H4 (cell line): ENCODE results near the gene LAIR1. TPM values are rescaled to one million over a fixed set of nuclear protein-coding genes. Genes with fewer than 3 reads are reported as not detected.
"Not testable (repeated sequence)": the region's sequence is repeated elsewhere in the genome, so short reads cannot be mapped to it uniquely, and the experiment has no call there.

Experiments
- DNase-seq: peaks from one replicate; pipeline ENCODE4 v3.0.0-alpha.2; 2015; ENCODE audit warnings: low spot score
- total RNA-seq: library from RNA; depleted of rRNA; stranded (reverse); fragments of >200 nt; shearing (Covaris generic); gene quantifications from 2 replicates; pipeline ENCODE4 v1.2.3, GENCODE V29; 2014

The LAIR1 gene
- total RNA-seq, 1 experiment from 2014 or later = 0.46 TPM

DNA sequence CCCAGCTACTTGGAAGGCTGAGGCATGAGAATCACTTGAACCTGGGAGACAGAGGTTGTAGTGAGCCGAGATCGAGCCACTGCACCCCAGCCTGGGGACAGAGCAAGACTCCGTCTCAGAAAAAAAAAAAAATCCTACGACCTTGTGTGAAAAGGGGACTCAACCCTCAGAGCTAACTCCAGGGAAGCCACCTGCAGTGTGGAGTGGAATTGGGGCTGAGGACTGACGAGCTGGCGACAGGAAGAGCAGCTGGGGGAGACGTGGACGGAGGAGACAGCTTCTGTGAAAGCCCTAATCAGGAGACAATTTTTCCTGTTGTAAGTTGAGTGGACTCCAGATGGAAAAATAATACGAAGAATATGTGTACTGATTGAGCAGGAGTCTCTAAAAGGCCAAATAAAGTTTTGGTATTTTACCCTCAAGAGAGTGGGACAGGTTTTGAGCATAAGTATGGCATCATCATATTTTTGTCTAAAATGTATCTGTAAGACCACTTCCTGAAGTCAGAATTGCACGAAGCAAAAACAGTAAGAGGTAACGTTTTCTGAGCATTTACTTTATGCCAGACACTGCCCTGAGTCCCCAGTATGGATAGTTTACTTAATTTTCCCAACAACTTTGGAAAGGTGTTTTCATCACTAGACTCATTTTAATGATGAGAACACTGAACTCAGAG is 12.0 kb upstream of the LAIR1 start:
- no peak for DNase-seq

DNA sequence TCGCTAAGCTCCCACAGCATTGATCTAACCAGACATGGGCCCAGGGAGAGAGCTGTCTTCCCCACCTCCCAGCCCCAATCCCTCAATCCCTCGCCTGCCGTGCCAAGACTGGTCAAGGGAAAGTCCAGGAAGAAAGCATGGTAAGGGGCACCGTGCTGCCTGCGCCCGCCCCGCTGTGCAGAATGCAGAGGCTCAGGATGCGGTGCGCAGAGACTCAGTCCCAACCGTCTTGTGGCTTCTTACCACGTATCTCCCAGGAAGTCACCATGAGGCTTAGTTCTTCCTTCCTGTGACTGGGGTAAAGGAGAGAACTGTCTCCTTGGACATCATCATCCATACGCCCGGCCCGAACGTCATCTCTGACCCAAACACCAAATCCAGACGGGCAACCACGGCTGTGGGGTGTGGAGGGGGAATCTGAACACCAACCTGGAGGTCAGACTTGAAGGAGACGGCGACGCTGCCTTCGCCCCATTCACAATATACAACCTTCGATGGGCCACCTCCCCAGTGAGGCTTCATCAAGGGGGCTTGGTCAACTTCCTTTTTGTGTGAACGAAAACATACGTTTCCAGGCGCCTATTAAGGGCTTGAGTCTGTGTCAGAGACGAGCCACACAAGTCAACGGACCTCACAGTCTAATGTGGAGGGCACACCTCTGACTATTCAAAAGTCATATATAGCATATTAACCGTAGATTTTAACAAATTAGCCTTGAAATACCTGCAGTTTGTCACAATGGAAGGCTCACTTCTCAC is 10.6 kb upstream of the LAIR1 start:
- not testable (repeated sequence) for DNase-seq

DNA sequence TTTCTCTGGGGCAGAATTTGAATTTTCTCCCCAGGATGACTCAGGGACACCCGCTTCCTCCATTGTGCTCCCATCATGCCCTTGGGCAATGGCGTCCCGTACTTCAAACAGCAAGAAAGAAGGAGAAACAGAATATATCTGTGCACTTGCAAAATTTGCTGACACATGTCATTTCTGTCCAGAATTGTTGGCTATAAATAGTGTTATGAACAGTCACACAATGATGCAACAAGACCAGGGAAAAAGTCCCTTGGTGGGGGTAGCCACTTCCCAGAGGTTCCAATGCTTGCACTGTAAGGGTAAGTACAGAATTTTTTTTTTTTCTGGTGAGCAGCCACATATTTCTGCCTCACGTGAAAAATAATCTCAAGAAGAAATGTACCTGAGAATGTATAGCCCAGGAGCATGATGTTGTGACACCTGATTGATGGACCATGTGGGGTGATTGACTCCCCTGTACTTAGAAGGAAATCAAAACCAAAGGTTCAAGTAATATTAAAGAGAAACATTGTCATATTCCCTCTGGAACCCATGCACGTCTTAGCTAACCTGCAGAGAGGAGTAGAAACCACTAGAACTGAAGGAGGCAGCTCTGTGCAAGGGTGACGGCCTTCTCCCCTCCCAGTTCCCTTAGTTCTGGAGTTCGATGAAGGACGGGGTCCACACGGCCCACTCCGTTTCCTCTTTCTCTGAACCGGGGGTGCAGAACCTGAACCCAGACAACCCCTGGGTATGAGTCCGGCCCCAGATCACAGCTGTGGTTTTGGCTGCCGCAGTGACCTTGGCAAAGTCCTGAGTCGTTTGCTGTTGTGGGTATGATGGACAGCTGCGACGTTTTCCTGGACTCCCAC is 9.3 kb upstream of the LAIR1 start:
- DNase-seq = no peak

DNA sequence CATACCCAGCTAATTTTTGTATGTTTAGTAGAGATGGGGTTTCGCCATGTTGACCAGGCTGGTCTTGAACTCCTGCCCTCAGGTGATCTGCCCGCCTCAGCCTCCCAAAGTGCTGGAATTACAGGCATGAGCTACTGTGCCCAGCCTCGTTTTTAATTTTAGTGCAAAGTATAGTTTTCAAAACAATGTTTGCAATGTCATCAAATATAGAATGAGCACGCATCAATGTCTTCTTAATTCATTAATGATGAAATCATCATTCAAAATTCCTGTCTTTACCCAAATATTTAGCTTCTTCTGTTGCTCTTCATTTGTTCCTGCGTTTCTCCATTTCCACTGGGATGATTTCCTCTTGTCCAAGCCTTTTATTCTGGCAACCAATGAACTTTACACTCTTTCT is 6.7 kb upstream of the LAIR1 start:
- not testable (repeated sequence) for DNase-seq

DNA sequence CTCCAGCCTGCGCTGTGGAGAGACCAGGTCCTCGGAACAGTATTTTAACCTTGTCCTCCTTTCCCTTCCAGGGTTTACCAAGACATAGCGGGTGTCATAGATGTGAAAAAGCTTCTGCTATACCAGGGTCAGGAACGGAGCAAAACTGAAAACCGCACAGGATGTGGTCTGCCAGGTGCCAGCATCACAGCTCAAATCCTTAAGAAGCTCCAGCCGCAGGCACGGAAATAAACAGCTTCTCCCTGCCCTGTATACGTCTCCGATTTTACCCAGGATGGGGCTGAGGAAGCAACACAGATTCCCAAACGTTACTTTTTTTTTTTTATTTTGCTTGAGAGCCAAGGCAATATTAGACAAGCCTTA is 5.7 kb upstream of the LAIR1 start:
- peak; percentile 70 for DNase-seq

DNA sequence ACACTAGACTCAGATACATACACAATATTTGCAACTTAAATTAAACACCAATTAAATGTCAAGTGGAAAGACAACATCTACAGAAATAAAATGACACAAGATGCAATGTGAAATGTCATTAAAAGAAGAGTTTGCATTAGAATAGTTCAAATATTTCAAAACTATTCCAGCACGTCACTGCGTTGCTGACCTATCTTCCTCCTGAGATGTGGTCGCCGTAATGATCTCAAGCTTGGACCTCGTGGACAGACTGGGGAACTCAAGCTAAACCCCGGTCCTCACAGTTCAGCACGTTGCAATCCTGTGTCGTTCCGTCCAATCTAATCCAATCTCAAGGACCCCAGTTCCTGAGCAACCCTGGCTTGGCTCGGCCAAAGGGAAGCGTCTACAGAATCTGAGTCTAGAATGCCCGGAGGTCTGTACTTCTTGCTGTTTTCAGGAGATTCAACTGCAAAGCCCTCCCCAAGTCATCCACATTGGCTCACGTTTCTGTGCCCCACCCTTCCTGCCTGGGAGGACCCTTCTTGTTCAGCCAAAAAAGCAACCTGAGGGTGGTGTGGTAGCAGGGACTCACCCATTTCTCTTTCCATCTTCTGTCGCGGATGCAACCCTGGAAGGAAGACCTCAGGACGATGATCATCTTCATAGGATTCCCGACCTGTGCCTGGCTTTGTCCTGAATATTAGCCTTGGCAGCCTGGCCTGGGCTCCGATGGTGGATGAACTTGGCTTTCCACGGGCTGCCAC is 5.1 kb upstream of the LAIR1 start:
- not testable (repeated sequence) for DNase-seq

DNA sequence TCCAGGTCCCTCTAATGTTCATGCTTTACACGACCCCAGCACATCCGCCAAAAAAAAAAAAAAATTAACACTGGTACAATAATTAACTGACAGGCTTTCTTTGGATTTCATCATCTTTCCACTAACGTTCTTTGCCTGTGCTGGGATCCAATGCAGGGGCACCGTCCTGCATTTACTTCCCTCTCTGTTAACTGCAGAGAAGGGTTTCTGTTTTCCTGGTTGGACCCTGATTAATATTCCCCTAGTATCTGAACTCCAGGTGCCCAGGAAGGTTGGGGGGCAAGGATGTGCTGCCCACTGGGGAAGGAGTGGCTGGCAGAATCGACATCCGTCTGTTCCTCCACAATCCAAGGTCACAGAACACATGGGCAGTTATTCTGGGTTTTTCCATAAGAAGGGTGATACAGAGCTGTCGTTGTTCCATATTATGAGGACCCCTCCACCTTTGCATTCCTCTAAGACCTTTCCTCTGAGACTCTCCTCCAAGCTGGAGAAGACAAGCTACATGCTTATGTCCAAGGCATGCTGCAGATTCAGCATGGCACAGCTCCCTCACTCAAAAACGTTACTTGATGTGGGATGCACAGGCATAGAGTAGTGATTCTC is 4.5 kb upstream of the LAIR1 start:
- DNase-seq = no peak

DNA sequence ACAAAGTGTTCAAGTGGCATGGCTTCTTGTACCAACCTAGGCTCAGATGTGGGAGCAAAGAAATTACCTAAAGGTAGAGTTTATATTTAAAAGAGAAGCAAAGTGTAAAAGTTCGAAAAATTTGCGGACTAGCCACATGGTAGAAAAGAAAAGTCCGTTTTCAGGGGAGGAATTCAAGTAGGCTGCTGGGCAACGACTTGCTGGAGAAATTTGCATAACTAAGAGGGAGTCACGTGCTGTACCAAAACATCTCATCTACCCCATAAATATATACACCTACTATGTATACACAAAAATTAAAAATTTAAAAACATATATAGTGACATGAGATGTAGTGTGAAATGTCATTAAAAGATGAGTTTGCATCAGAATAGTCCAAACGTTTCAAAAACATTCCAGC is 2.1 kb upstream of the LAIR1 start:
- no peak for DNase-seq

DNA sequence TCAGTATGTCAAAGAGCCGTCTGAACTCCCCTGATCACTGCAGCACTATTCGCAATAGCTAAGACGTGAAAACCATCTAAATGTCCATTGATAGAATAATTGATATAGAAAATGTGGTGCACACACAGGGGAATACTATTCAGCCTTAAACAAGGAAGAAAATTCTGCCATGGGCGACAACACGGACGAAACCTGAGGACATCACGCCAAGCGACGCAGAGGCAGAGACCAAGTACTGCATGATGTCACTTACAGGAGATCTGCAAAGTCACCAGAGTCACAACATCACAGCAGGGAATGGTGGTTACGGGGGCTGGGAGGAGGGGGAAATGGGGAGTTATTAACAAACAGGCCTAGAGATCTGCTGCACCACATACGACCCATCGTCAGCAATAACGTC is 1.1 kb upstream of the LAIR1 start:
- DNase-seq = not testable (repeated sequence)

DNA sequence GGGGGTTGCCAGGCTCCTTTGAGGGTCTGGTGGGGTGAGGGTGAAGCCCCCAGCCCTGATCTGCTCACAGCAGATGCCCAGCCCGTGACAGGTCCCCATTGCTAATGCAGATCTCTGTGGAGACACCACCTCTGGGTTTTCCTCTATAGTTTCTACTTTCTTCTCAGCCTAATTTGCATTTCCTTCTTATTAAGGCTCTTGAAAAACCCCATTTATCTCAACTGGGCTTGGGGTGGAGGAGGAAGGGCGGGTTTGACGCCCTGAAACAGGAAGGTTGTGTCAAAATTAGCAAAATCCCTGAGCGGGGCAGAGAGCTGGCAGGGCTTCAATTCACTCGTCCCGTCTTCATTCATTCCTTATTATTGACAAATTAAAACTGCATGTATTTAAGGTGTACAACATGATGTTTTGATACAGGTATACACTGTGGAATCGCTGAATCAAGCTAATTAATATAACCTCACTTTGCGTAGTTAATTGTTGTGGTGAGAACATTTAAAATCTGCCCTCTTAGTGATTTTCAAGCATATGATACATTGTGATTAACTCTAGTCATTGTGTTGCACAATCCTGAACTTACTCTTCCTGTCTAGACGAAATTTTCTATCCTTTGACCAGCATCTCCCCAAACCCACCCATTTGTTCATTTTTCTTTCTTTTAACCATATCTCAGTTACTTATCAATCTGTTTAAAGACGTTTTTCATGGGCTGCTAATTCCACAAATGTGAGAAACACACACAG is 2.9 kb downstream of the LAIR1 start:
- DNase-seq = not testable (repeated sequence)

DNA sequence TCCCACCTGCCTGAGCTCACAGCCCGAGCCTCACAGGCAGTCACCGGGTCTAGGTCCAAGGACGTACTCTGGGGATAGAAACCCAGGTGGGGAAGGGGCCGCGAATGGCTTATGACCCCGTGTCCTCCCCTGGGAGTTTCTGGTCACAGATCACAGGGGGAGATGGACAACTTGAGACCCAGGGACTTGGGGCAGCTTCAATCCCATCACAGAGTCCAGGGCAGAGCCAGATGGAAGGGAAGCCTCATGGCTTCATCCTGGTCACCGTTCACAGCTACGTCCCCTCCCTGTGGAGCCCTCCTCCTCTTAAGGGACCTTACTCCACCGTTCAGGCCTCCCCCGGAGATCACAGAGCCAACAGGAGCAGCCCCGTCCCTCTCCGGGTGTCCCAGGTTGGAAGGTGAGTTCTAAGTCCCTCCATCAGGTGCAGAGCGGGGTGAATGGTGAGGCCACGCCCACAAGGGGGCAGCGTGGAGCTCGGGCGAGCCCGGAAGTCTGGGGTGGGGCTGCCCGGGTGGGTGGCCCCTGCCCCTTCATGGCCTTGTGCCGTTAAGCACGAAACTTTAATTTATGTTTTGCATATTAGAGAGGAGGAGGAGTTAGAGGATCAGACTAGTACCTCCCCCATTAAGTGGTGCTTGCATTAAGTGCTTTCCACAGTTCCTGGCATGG is 5.4 kb downstream of the LAIR1 start:
- DNase-seq = not testable (repeated sequence)

DNA sequence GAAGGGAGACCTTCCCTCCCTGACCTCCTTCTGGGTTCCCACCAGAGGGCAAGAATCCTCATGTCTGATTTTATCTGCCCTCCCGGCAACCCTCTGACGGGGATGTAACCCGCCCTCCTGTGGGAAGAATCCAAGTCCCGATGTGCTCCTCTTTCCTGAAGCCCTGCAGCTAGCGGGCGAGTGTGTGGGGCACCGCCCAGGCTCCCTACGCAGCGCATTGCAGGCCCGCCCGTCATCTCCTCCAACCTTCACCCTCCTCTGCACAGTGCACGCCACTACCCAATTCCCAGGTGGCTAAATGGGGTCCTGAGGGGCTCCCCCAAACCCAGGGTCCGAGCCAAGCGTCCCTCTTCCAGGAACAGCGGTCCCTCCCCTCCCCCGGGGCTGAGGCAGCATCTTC is 7.3 kb downstream of the LAIR1 start:
- no peak for DNase-seq

DNA sequence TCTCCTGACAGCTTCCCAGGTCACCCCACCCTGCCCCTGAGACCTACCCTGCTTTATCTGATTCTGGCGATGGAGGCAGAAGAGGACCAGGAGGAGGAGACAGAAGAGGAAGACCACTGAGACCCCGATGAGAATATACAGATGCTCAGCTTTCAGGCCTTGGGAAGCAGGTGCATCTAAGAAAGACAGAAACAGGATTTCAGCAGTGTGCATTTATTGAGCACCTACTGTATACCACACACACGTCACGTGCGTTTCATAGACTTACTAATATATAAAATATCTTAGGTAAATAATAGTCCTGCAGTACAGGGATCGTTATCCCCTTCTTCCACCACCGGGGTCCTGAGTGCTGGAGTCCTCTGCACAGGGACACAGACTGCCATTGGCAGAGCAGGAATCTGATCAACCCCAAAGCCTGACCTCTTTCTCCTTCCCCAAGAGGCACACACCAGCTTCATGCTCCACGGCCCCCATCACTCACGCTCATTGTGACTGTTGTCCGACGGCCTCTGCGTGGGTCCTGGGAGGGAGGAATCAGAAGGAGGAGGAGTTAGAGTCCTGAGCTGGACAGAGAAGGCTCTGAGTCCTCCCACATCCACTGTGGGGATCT is 8.2 kb downstream of the LAIR1 start:
- no peak for DNase-seq

DNA sequence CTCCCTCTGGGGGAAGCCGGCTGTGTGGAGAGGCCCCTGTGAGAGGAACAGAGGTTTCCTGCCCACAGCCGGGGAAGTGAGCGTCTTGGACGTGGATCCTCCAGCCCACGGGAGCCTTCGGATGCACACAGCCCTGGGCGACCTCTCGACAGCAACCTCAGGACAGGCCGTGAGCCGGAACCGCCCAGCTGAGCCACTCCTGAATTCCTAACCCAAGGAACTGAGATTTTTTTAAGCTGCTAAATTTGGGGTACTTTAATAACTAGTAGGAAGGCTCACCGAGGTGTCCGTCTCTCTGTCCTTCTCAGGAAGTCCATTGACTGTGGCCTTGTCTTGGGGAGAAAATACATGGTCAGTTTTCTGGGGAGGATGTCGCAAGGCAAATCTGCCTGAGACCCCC is 9.1 kb downstream of the LAIR1 start:
- DNase-seq = no peak

DNA sequence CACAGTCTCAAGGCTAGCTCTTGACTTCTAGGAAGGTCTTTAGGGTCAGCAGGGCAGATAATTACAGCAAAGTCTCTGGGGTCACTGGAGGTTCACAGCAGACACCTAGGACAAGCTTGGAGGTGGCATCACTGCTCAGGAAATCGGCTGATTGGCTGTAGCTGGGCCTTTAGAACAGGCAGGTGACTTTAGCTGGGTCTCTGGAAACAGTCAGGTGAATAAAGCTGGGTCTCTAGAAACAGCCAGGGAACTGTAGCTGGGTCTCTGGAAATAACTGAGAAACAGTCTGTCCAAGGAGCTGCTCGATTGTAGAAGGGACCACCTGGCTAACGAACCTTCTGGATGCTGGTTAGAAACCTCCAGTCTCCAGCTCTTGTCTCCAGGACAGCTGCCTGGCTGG is 10.0 kb downstream of the LAIR1 start:
- DNase-seq = no peak

DNA sequence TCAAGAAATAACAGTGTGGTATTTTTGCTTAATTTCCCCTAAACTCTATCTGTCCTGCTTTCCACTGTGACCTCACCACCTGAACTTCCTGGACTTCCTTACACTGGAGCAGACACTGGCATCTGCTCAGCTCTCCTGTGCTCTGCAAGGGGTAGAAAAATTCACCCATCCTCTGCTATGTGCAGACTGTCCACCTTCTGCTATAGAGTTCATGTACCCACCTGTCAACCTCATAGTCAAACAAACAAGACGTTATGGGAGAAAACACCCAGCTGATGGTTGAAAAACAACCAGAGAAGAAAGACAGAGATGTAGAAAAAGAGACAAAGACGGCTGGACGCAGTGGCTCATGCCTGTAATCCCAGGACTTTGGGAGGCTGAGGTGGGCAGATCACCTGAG is 12.2 kb downstream of the LAIR1 start:
- DNase-seq = no peak

DNA sequence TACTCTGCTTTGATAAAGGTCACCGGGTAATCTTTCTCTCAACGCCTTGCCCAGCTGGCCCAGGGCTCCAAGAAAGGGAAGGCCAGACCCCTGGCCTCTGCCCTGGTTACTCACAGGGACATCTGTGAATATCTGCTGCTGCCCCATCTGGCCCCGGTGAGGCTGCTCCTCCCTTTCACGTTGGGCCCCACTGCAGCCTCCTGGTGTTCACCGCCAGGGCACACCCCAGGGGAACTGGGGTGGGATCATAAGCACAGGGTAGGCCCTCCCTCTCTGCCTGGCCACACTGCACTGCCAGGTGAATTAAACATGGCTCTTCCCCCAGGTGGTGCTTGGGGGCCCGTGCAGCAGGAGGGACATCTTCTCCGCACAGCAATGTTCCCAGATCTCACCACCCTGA is 12.7 kb downstream of the LAIR1 start:
- no peak for DNase-seq

DNA sequence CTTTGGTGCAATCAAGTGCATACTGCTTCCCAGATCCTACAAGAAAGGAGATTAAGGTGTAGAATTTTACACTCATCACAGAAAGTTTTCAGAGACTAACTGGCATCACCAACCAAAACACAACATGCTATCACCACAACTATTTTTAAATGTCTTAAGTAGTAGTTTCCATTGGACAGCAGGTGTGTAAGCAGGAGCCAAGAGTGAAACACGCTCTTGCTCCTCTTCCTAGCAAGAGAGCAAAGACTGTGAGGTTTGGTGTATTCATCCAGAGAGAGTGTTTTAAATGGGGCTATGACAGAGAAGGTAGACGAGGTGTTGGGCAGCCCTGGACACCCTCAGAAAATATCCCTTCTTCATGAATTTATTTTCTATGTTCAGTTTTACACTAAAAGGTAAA is 13.3 kb downstream of the LAIR1 start:
- DNase-seq = no peak

DNA sequence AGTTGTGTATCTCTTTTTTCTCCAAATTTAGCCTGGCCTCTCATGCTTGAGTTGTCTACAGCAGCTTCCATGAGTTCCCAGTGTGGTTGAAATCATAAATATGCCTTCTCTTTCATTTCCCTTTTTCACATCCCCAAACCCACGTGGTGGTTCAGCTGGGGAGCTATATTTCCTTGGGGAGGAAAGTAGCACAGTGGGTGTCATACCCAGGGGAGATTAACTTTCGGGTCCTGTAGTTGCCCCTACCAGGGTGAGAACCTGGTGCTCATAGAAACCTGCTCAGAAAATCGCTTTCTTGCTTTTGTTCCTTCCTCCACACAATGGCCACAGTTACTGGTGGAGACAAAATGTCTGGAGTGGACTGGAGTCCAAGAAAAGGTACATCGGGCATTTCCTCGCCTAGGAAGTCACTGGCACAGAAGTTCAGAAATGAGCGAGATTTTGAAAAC is 18.8 kb downstream of the LAIR1 start:
- no peak for DNase-seq

DNA sequence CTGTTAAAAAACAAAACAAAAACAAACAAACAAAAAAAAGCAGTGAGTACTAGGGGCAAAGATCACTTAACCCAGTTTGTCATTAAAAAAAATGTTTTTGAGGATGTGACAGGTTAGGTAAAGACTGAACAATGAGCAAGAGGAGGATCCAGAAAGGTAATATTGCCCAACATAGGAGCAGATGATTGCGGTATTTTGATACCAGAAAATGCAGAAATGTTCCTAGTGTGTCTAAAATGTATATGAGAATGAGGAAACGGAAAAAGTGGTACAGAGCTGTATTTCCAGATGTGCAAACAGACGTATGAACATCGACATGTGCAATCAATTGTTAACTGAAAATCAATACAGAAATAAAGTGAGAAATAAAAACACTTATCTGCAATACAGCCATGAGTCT is 20.9 kb downstream of the LAIR1 start:
- DNase-seq = no peak
